Pulmonary artery endothelial cell (primary cell): ENCODE data around the gene LLPH. TPM values are rescaled to one million over a fixed set of nuclear protein-coding genes. Genes with fewer than 3 reads are reported as not detected.
A peak's percentile ranks its signal among the peaks of the same experiment; 100 is the strongest.

Experiments used
- DNase-seq: peaks from one replicate; pipeline ENCODE4 v3.0.0-alpha.2; 2011; ENCODE audit warnings: low read depth, low spot score
- total RNA-seq: library from RNA; depleted of rRNA; stranded (reverse); fragments of >200 nt; gene quantifications from 2 replicates; pipeline ENCODE4 v1.2.3, GENCODE V29; 2014

LLPH gene
- total RNA-seq, 1 donor from 2014 or later = 7.9 TPM

DNA sequence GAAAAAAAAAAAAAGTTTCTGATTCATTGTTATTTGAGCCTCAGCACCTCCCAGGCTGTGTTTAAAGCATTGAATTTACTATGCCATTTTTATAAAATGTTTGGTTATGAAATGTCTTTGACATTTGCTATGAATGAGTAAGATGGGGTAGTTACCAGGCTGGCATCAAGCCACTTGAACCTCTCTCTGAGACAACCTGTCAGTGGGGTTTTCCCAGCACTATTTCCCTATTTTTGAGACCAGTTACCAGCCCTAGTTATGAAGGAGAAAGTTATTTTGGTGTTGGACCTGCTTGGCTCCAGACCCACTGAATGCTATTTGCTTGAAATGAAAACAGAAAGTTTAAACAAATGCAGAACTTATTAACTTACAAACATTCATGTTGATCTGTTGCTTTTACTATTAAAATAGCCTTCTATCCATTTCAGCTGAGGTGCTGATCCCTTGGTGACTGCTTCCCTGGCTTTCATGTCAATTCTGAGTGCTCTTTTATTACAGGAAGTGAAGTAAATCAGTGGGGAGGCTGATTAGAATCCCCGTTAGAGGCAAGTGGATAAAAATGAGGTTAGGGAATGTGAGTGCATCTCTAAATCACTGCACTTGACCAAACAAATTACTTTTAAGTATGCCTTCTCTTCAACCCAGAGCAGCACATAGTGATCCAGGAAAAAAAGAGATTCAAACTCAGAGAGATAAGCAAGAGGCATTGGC, 37.8 kb downstream of the LLPH start:
- DNase-seq = no peak

DNA sequence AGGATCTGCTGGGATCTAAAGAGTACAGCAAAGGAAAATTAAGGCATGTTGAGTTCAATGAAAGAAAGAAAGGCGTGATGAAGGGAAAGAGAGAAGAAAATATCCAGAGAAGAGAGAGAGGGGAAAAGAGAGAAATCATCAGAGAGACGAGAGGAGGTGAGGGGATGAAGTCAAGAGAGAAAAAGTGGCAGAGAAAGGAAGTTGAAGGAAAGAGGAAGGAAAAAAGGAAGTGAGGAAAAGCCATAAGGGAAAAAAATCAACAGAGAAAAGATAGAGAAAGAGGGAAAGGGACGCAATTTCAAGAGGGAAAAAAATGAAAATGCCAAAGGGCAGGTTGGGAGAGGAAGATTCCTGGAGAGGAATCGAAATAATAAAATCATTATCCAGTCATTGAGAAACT, 40.4 kb downstream of the LLPH start:
- no peak for DNase-seq

DNA sequence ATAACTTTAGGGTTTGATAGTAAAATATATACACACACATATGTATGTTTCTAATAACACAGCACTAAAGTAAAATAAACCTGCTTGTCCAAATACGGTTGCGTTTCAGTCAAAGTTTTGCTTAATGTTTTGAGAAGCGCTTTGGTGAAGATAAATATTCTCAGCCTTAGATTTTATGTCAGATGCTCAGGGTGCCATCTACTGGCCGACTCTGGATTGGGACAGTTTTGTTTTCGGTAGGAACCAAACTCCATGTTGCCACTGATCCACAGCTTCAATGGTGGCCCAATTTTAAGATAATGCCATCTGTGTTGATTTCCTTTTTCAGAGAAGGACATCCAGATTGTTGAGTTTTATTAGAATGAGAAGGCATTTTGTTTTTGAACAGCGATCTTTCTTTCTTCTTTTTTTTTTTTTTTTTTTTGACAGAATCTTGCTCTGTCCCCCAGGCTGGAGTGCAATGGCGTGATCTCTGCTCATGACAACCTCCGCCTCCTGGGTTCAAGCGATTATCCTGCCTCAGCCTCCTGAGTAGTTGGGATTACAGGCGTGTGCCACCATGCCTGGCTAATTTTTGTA, 43.1 kb downstream of the LLPH start:
- peak; percentile 22 for DNase-seq

DNA sequence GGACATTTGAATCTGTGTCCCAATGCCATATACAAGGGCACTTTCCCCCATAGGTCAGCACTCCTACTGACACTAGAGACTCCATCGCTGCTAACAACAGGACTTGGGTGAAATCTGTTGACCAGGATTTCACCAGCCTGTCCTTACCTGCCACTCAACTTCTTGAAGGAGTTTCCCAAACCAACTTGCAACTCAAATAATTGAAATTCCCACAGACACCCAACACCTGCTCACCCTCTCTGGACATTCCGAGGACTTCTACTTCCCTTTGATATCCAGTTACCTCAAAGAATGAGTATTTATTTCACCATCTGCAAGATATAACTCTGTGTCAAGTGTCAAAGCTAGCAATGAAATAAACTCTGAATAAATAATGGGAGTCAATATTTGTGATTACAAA, 44.6 kb downstream of the LLPH start:
- DNase-seq = no peak

DNA sequence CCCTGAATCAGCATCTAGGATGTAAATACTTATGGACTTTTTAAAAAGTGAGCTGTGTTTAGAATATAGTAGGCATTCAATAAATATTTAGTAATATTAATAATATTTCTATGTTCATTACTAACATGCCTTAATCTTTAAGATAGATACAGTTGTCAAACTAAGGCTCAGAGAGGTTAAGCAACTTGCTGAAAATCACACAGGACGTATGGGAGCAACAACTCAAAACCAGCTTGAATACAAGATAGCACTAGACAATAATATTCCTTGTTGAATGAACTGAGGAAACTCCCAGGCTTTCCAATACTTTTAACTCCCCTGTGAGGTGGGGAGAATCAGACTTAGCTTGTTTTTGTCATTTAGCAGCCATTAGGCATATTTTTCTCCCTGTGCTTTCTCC, 45.3 kb downstream of the LLPH start:
- no peak for DNase-seq

DNA sequence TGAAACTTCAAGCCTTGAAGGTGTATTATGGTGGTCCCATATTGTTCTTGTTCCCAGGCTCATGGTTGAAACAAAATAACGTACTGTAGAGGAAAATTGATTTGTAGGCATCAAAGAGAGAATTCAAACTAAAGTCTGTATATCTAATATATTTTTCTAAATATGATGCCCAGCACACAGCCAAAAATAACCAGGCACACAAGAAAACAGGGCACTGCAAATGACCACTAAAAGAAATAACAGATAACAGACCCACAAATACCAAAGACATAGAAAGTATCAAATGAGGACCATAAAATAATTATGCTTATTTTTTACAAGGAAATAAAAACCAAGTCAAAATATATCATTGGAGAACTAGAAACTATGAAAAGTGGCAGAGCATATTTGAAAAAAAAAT, 46.8 kb downstream of the LLPH start:
- no peak for DNase-seq

DNA sequence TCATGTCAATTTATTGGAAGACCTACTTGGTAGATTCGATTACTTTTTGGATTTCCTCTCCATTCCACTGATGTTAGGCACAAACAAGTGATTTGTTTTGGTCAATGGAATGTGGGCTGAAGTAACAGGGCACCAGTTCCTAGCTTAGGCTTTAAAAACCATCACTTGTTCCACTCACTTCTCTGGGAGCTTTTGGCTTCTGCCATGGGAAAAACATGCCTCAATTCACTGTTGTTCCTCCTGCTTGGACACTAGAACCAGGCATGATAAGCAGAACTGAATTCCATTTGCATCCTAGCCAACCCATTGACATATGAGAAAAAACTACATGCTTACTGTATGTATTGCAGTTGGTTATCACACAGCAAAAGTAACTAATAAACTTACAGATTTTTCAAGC, 47.8 kb downstream of the LLPH start:
- DNase-seq = no peak

DNA sequence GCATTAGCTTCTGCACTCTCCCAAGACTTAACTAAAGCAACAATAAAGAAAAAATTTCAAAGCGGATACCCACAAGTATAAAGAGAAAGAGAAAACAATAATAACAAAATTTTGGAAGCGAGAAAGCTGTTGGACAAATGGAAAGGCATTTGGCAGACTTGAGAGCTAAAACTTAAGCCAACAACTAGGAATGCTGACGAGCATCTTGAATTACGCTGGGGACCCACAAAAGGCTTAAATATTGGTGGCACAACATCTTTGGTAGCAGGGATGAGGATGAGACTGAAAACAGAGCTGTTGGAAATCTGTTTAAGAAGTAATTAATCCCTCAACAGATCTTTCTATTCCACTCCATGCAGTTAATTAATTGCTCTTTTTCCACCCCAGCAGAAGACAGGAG, 49.8 kb downstream of the LLPH start:
- no peak for DNase-seq

DNA sequence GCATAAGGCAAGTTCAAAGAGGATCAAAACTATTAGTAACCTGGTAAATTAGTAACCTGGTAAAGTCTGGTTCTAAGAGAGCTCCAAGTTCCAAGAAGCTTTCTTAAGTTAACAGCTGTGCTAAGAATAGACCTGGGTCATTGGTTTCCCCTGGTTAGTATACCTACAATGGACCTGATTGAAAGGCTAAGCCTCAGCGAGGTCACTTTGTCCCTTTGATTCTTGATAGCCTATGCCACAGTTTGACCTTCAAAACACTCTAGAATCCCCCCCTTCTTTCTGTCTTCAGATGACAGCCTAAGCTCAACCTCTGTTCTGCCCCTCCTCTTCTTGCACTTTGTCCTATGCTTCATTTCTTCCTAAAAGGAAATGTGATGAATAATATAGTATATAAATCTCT, 53.0 kb downstream of the LLPH start:
- no peak for DNase-seq

DNA sequence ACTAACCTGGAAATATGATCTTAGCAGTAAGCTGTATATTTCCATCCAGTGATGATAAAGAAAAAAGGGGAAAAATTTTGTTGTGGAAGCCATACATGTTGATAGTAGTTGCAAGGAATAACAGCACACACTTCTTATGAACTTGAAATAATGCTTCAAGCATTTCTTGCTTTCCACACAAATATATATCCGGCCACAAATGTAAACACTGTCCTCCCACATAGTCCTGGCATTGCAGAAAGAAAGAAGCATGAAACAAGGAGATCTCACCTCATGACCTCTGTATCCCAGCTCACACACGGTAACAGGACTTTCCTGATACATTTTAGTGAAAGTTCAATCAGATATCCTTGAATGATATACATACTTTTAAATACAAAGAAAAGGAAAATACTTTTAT, 56.0 kb downstream of the LLPH start:
- no peak for DNase-seq

DNA sequence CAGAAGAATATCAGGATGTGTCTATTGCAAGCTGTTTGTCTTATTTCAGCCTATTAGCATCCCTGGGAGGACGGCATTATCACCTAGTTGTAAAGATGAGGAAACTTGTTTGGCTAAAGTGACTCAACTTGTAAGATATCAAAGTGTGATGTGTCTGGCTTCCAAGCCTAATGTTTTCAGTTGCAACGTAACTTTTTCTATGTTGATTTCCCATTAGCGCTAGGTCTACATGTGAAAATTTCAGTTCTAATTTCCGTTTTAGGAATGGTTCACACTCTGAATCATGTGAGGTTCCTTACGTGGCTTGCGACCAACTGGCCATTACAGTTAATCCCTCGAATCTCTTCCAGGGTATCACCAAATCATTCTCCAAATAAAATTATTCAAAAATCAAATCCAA, 58.0 kb downstream of the LLPH start:
- no peak for DNase-seq

DNA sequence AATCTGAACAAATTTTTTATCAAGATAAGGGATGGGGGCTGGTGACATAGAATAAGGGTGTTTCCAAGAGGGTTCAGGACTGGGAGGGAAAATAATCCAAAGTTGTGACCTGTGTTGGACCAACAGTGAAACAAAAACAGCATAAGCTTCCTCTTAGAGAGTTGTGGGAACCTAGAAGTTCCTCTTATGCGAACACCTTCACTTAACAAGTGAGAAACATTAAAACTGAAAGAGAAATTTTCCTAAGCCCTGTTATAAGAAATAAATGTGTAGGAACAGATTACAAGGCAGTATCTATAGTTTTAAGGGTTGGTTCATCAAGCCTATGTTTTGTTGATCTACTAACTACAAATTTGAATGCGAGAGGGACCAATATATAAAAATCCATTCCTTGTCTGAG, 58.4 kb downstream of the LLPH start:
- no peak for DNase-seq

DNA sequence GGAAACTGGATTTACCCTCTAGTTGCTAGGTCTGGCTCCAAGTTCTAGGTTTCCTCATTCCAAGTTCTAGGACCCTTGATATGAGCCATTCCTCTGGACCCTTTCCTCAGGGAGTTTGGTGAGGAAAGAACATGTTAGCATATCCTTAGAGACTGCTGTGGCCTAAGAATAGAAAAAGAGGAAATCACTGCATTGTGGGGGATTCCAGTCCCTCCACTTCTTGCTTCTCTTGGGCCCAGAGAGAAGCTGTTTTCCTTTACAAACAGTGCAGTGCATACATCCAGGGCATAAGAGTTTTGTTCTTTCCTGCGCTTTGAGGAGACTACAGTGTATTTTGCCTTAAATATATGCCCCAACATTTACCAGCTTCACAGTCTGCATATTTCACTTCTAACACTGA, 59.0 kb downstream of the LLPH start:
- no peak for DNase-seq

DNA sequence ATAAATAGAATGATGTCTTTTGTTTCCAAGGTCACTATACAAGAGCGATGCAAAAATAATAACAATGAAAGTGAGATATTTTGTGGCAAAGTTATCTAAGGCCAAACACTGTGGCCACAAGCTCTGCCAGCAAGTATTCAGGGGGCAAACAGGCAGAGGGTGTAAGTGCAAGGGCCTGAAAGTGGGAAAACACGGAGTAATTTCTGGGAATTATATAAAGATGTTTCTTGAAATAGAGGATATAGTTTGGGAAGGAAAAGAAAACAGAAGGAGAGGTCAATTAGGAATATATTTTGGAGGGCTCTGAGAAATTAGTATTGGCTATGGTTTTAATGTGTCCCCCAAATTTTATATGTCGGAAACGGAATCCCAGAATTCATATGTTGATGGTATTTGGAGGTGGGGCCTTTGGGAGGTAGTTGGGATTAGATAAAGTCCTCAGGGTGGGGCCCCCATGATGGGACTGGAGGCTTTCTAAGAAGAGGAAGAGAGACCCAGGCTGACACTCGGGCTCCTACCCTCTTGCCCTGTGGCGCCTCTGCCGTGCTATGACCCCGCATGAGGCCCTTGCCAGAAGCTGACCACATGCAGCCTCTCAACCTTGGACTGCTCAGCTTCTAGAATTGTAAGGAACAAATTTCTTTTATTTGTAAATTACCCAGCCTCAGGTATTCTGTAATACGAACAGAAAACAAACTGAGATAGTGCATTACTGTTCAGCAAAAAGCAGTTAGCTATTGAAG, 60.0 kb downstream of the LLPH start:
- no peak for DNase-seq

DNA sequence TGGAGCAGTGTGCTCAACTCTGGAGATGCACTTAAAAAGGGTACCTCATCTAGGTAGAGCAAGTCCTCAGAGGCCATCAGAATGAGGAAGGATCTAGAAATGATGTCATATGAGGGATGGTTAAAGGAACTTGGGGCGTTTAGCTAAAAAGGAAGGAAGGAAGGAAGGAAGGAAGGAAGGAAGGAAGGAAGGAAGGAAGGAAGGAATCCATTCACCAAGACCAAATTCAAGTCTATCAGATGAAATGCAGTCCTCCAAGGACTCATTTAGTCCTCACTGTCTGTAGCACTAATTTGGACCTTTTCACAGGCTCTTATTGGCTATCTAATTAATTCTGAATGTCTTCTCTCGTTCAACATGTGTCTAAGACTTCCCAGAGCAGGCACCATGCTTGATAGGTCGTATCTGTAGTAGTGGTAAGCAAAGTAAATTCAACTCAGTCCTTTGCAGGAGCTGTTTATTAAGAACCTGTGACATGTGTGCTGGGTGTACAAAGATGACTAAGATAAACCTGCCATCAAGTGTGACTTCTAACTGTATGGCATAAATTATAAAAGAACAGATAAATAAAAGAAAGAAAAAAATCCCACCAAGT, 63.5 kb downstream of the LLPH start:
- no peak for DNase-seq

Other genes with a start within 250 kb of the LLPH start
- 77.8 and 94.1 TPM in 2 replicates for gene TMBIM4, start 39.2 kb upstream of the LLPH start, total RNA-seq
- 9.4 and 15.5 TPM in 2 replicates for gene IRAK3, start 58.5 kb upstream of the LLPH start, total RNA-seq
- 0.79 and 3.8 TPM in 2 replicates for gene HELB, start 171.7 kb upstream of the LLPH start, total RNA-seq